Fibroblast of skin of abdomen (primary cell): ENCODE data around the gene MFAP3L.

Experiments used
- DNase-seq: peaks from one replicate; pipeline ENCODE4 v3.0.0-alpha.2; 2013

The MFAP3L gene

GRCh38 chr4:170017252-170017651 lies 8.9 kb downstream of the MFAP3L start:
- DNase-seq: no peak

- no peak for DNase-seq
Measured at GRCh38 chr4:170015285-170015684, 10.9 kb downstream of the MFAP3L start.

GRCh38 chr4:170014359-170015011 lies 11.7 kb downstream of the MFAP3L start:
- peak; percentile 91 for DNase-seq

- no peak for DNase-seq
Measured at GRCh38 chr4:170012629-170012958, 13.6 kb downstream of the MFAP3L start.

- DNase-seq: no peak
Measured at GRCh38 chr4:170011921-170012628, 14.1 kb downstream of the MFAP3L start.

- no peak for DNase-seq
Measured at GRCh38 chr4:170009291-170009690, 16.9 kb downstream of the MFAP3L start.

- DNase-seq: no peak
Measured at GRCh38 chr4:170008801-170009200, 17.4 kb downstream of the MFAP3L start.

GRCh38 chr4:170008371-170008770 lies 17.8 kb downstream of the MFAP3L start:
- DNase-seq: peak; percentile 47

- DNase-seq: no peak
Measured at GRCh38 chr4:170007113-170007512, 19.1 kb downstream of the MFAP3L start.

- no peak for DNase-seq
Measured at GRCh38 chr4:170005472-170005871, 20.7 kb downstream of the MFAP3L start.

- DNase-seq: peak; percentile 53
Measured at GRCh38 chr4:170004651-170005295, 21.4 kb downstream of the MFAP3L start.

- DNase-seq: no peak
Measured at GRCh38 chr4:170003071-170004070, 22.8 kb downstream of the MFAP3L start.

GRCh38 chr4:170001745-170002267 lies 24.4 kb downstream of the MFAP3L start:
- no peak for DNase-seq

- DNase-seq: no peak
Measured at GRCh38 chr4:170001011-170001744, 25.0 kb downstream of the MFAP3L start.

- no peak for DNase-seq
Measured at GRCh38 chr4:169999923-170000322, 26.3 kb downstream of the MFAP3L start.

- no peak for DNase-seq
Measured at GRCh38 chr4:169998981-169999380, 27.2 kb downstream of the MFAP3L start.

- DNase-seq: no peak
Measured at GRCh38 chr4:169996379-169997240, 29.6 kb downstream of the MFAP3L start.

GRCh38 chr4:169993531-169993930 lies 32.7 kb downstream of the MFAP3L start:
- DNase-seq: no peak

- DNase-seq: peak; percentile 32
Measured at GRCh38 chr4:169988252-169988651, 37.9 kb downstream of the MFAP3L start.
